ENCODE results near the gene COG1. TPM values are rescaled to one million over a fixed set of nuclear protein-coding genes. Genes with fewer than 3 reads are reported as not detected.

Gene COG1
- total and polyA plus RNA-seq, 9 of the 15 experiments (the other 6 are each of a cell fraction or from before 2014, with no cell fraction given), result 9.5 to 26.8 (median 12.9) TPM

DNA sequence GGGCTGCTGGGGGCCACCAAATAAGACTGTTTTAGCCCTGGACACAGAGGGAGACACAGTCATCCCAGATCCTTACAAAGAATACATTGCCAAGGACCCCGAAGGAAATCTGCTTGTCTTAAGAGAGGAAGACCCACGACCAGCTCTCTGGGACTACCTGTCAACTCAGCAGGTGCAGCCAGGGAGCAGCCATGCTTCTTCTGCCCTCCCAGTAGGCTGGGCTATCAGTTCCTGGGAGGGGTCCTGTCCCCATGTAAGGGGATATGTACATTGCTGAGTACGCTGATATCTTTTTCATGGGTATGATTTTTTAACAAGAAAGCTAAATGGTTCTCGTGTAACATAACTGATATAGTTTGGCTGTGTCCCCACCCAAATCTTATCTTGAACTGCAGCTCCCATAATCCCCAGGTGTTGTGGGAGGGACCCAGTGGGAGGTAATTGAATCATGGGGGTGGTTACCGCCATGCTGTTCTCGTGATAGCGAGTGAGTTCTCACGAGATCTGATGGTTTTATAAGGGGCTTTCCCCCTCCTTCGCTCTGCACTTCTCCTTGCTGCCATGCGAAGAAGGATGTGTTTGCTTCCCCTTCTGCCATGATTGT lies 16.8 kb upstream of the COG1 start:
- WGBS (ENCODE audit: insufficient coverage, low coverage, missing lambda C conversion rate), result 31% methylated on average over 10 of the region's 10 CpGs
- H3K4me3 ChIP-seq, result no peak overlapping the region
- intact Hi-C loops (cut with micrococcal nuclease) (no loop called here), in situ Hi-C loops (cut with MboI) (no loop called here)
- H3K27me3 ChIP-seq (ENCODE audit: control insufficient read depth in 2 of 2, insufficient read depth in 2 of 2, low read length in 2 of 2), result no peaks in the 10 kb centered on the region; a peak in 1 of 5 replicates
- H4K20me1 ChIP-seq (replicated peaks; ENCODE audit: control insufficient read depth, insufficient read depth, low read length), result no peaks in the 10 kb centered on the region
- H2AFZ ChIP-seq (ENCODE audit: low read depth, low read length), result no peak overlapping the region
- no peak overlapping the region for H3K9ac ChIP-seq (ENCODE audit: insufficient read depth in 1 of 2, low read depth in 2 of 2, low read length in 2 of 2)
- ChIA-PET CTCF (ENCODE audit: low intra/inter-chr PET ratio) (no interaction called here), POLR2A (interaction anchor here (0.6 kb wide), 1 partner anchor 392 kb away, joined by 3 read pairs; no protein-coding TSS in a partner anchor)
- peak in 1 of 4 experiments; percentile 39 for DNase-seq (ENCODE audit: extremely low read depth in 1 of 4, low spot score in 3 of 4)
- H3K9me3 ChIP-seq (replicated peaks; ENCODE audit: control insufficient read depth, insufficient read depth, low read depth, low read length), result peaks cover 4% of the 10 kb centered on the region
- no peaks in the 10 kb centered on the region for H3K4me1 ChIP-seq (replicated peaks in 1 of 2; ENCODE audit: control insufficient read depth in 2 of 2, insufficient read depth in 2 of 2, low read length in 2 of 2)
- peak; percentile 61 for ATAC-seq
- H3K79me2 ChIP-seq (ENCODE audit: control insufficient read depth, insufficient read depth, low read length), result no peaks in the 10 kb centered on the region
- FAIRE-seq, result no peak
- no peaks in the 10 kb centered on the region for H3K9me1 ChIP-seq (ENCODE audit: control insufficient read depth, insufficient read depth, low read length)
- H3K27ac ChIP-seq (ENCODE audit: extremely low read depth, low read depth, low read length), result no peak overlapping the region
- H3K36me3 ChIP-seq (ENCODE audit: control insufficient read depth, insufficient read depth, low read length), result no peaks in the 10 kb centered on the region
- no peak overlapping the region for H3K4me2 ChIP-seq (ENCODE audit: insufficient read depth, low read length)
- BruUV-seq (replicated peaks), result no TSS peak
- TF ChIP-seq TCF3 (CRISPR knock-in tag; IDR thresholded peaks at IDR 0.05), result peak; percentile 51
- no peak for TF ChIP-seq THRA (IDR thresholded peaks at IDR 0.05)
- no peak for TF ChIP-seq ELF4 (CRISPR knock-in tag; IDR thresholded peaks at IDR 0.05)
- TF ChIP-seq CC2D1A (IDR thresholded peaks at IDR 0.05), result peak; percentile 64; the same call in 1 of the 2 replicates
- TF ChIP-seq TRIM24 (IDR thresholded peaks at IDR 0.05), result peak in 1 of 2 experiments; percentile 33; a peak in 1 of 4 replicates
- TF ChIP-seq ZNF143 (CRISPR knock-in tag; IDR thresholded peaks at IDR 0.05), result peak; percentile 48; the same call in 1 of the 2 replicates
- TF ChIP-seq CBFA2T2 (conservative IDR thresholded peaks at IDR 0.05), result peak; percentile 67
- peak; percentile 41; the same call in 1 of the 2 replicates for TF ChIP-seq EGR1 (conservative IDR thresholded peaks at IDR 0.05)
- peak; percentile 32; the same call in 1 of the 2 replicates for TF ChIP-seq ARID1B (IDR thresholded peaks at IDR 0.05)
- TF ChIP-seq CHD2 (IDR thresholded peaks at IDR 0.05; ENCODE audit: low read depth, low read length), result peak; percentile 90
- TF ChIP-seq CBFA2T3 (IDR thresholded peaks at IDR 0.05), result peak; percentile 73
- TF ChIP-seq, protein P1, sequence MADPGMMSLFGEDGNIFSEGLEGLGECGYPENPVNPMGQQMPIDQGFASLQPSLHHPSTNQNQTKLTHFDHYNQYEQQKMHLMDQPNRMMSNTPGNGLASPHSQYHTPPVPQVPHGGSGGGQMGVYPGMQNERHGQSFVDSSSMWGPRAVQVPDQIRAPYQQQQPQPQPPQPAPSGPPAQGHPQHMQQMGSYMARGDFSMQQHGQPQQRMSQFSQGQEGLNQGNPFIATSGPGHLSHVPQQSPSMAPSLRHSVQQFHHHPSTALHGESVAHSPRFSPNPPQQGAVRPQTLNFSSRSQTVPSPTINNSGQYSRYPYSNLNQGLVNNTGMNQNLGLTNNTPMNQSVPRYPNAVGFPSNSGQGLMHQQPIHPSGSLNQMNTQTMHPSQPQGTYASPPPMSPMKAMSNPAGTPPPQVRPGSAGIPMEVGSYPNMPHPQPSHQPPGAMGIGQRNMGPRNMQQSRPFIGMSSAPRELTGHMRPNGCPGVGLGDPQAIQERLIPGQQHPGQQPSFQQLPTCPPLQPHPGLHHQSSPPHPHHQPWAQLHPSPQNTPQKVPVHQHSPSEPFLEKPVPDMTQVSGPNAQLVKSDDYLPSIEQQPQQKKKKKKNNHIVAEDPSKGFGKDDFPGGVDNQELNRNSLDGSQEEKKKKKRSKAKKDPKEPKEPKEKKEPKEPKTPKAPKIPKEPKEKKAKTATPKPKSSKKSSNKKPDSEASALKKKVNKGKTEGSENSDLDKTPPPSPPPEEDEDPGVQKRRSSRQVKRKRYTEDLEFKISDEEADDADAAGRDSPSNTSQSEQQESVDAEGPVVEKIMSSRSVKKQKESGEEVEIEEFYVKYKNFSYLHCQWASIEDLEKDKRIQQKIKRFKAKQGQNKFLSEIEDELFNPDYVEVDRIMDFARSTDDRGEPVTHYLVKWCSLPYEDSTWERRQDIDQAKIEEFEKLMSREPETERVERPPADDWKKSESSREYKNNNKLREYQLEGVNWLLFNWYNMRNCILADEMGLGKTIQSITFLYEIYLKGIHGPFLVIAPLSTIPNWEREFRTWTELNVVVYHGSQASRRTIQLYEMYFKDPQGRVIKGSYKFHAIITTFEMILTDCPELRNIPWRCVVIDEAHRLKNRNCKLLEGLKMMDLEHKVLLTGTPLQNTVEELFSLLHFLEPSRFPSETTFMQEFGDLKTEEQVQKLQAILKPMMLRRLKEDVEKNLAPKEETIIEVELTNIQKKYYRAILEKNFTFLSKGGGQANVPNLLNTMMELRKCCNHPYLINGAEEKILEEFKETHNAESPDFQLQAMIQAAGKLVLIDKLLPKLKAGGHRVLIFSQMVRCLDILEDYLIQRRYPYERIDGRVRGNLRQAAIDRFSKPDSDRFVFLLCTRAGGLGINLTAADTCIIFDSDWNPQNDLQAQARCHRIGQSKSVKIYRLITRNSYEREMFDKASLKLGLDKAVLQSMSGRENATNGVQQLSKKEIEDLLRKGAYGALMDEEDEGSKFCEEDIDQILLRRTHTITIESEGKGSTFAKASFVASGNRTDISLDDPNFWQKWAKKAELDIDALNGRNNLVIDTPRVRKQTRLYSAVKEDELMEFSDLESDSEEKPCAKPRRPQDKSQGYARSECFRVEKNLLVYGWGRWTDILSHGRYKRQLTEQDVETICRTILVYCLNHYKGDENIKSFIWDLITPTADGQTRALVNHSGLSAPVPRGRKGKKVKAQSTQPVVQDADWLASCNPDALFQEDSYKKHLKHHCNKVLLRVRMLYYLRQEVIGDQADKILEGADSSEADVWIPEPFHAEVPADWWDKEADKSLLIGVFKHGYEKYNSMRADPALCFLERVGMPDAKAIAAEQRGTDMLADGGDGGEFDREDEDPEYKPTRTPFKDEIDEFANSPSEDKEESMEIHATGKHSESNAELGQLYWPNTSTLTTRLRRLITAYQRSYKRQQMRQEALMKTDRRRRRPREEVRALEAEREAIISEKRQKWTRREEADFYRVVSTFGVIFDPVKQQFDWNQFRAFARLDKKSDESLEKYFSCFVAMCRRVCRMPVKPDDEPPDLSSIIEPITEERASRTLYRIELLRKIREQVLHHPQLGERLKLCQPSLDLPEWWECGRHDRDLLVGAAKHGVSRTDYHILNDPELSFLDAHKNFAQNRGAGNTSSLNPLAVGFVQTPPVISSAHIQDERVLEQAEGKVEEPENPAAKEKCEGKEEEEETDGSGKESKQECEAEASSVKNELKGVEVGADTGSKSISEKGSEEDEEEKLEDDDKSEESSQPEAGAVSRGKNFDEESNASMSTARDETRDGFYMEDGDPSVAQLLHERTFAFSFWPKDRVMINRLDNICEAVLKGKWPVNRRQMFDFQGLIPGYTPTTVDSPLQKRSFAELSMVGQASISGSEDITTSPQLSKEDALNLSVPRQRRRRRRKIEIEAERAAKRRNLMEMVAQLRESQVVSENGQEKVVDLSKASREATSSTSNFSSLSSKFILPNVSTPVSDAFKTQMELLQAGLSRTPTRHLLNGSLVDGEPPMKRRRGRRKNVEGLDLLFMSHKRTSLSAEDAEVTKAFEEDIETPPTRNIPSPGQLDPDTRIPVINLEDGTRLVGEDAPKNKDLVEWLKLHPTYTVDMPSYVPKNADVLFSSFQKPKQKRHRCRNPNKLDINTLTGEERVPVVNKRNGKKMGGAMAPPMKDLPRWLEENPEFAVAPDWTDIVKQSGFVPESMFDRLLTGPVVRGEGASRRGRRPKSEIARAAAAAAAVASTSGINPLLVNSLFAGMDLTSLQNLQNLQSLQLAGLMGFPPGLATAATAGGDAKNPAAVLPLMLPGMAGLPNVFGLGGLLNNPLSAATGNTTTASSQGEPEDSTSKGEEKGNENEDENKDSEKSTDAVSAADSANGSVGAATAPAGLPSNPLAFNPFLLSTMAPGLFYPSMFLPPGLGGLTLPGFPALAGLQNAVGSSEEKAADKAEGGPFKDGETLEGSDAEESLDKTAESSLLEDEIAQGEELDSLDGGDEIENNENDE (IDR thresholded peaks at IDR 0.05; ENCODE audit: low read depth, low read length), result no peak

Data from K562 (cell line).